Activated gamma-delta T cell treated with Interleukin-2 at 50 U/mL for 16 hours (primary cell): ENCODE measurements around the gene SLC4A5.

ENCODE experiments used
- DNase-seq: peaks from one replicate; pipeline ENCODE4 v3.0.0-alpha.2; 2020

SLC4A5 gene

DNA sequence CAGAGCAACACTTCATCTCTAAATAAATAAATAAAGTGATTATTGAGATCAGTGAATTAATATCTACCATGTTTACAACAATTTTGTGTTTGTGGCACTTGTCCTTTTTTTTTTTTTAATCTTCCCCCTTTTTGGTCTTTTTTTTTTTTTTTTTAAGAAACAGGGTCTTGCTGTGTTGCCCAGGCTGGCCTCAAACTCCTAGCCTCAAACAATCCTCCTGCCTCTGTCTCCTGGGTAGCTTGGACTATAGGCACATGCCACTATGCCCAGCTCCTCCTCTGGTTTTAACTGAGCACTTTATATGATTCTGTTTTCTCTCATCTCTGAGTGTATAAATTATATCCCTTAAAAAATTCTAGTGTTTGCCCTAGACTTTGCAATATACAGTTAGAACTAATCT lies 30.3 kb downstream of the SLC4A5 start:
- DNase-seq: no peak

GRCh38 chr2:74307720-74308119 lies 35.5 kb downstream of the SLC4A5 start:
- no peak for DNase-seq

GRCh38 chr2:74304332-74305148 lies 38.7 kb downstream of the SLC4A5 start:
- DNase-seq: no peak

GRCh38 chr2:74302865-74303264 lies 40.4 kb downstream of the SLC4A5 start:
- no peak for DNase-seq

- DNase-seq: no peak
These were observed 42.0 kb downstream of the SLC4A5 start for GRCh38 chr2:74301262-74301661.

DNA sequence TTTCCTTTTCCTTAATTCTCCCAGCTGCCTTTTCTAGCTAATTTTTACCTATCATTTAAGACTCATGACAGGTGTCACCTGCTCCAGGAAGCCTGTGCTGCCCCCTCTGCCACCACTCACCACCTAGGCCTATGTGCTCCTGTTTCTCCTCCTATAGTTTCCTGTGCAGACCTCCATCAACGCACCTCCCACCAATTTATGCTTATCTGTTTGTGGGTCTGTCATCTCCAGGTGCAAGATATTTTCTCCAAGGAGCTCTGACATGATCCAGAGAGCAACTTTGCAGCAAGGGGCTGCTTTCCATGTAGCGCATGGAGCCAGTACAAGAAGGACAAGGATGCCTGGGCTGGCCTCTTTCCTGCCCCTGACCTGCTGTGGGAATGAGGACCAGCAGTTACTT lies 42.7 kb downstream of the SLC4A5 start:
- no peak for DNase-seq

DNA sequence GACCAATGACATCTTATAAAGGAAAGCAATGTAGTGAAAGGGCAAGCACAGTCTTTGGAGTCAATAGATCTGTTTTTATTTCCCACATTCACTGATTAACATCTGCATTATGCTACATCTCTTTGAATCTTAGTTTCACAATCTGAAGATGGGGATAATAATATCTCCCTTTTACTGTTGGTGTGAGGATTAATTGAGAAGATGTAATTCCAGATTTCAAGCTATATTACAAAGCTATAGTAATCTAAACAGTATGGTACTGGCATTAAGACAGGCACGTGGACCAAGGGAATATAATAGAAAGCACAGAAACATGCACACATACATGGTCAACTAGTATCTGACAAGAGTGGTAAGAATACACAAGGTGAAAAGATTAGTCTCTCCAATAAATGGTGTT lies 45.3 kb downstream of the SLC4A5 start:
- DNase-seq: no peak

DNA sequence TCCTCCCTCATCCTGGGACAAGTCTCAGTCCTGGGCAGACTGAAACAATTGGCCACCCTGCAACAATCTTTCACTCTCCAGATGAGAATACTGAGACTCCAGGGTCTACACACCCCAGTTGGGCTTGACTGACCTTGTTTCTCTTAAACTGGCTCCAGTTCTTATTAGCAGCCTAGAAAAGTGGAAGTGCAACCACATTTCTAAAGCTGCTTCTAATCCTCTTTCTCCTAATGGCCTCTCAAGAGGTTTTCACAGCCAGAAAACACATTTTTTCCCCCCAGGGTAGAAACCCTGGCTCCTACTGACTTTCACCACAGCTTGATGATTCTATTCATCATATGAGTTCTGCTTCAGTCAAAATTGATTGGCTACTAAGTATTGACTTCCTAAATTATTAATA lies 45.8 kb downstream of the SLC4A5 start:
- DNase-seq: no peak

DNA sequence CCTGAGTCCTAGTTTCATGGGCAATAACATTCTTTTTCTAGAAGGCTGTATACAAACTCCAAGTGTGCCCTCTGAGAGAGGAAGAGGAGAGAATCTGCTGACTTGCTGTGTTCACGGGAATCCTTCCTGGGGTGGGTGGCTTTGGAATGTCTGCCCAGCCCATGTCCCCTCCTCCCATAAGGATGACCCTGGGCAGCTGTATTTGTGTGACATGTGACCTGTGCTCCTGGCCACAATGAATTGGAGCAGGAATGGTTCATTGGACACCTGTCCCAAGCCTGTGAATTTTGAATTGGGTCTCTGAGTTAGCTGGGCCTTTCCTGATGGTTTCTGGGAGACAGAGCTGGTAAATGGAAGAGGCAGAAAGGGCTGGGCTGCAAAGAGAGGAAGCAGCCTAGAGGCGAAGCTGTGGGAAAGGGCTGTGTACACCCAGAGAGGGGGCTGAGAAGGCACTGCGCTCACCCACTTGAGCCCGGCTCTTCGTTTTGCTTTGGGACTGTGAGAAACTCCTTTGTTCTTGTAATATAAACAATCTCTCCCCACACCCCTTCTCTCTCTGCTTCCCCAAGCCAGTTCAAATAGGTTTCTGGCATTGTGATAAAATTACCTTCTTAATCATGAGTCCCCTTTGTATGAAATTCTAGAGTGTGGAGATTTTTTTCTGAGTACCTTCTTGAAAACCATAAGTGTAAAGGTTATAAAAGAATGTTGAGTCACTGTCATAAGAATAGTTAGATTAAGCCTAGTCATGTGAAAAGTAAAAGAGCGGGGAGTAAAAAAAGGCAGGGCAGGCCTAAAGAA lies 49.8 kb downstream of the SLC4A5 start:
- no peak for DNase-seq

GRCh38 chr2:74292751-74293150 lies 50.5 kb downstream of the SLC4A5 start:
- DNase-seq: no peak

DNA sequence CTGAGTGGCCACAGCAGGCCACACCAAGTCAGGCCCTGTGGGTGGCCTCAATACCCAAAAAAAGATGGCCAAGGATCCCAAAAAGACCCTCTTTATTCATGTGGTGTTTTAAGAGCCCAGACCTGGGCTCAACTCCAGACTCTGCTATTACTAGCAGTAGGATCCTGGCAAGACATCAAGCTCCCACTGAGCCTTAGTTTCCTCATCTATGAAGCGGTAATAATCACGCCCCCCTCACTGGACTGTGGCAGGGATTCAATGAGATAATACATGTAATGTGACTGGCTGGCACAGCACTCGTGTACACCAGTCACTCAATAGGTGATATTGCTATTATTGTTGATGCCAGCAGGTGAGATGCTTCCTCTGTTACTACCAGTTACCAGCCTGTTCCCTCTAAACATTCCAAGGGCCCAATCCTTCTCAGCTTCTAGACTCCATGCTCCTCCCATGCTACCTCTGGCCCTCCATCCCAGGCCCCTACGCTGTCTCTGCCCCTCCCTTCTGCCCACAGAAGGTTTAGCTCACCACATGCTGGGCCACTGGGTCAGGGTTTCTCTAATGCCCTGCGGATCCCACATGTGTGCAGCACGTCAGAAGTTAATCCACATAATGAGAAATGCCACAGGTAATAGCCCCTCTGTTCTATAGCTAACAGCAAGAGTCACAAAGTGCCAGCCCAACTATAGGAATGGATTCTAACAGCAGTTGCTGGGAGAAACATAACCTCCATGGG lies 51.2 kb downstream of the SLC4A5 start:
- no peak for DNase-seq

GRCh38 chr2:74291218-74291544 lies 52.0 kb downstream of the SLC4A5 start:
- no peak for DNase-seq

DNA sequence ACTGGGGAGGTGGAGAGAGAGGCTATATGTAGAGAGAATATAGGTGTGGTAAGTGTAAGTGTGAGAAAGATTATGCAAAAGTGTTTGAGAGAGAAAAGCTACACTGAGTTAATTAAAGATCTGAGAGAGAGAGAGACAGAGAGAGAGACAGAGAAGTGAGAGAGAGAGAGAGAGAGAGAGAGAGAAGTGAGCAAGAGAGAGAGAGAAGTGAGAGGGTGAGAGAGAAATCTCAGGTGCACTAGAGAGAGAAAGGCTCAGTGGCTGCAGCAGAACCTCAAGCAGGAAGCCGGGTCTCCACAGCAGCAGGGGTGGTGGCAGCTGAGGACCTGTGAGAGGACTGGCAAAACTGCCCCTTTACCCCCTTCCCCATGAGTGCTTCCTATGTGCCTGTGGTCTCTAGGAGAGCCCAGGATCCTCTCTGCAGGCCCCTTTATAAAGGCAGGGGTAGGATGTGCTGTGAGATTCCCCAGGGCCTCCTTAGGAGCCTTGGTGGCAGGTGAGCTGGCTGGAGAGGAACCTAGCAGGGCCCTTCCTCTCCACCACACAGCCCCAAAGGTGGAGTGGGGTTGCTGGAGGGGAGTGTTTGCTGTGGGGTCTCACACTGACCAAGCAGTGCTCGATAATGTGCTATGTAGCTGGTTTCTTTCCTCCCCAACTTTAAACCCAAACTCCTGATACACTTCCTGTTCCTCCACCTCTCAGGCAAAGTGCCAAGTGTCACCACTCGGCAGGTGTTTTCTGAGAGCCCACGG lies 52.6 kb downstream of the SLC4A5 start:
- peak; percentile 41 for DNase-seq

- peak; percentile 6 for DNase-seq
These were observed 53.1 kb downstream of the SLC4A5 start for GRCh38 chr2:74290066-74290465.

DNA sequence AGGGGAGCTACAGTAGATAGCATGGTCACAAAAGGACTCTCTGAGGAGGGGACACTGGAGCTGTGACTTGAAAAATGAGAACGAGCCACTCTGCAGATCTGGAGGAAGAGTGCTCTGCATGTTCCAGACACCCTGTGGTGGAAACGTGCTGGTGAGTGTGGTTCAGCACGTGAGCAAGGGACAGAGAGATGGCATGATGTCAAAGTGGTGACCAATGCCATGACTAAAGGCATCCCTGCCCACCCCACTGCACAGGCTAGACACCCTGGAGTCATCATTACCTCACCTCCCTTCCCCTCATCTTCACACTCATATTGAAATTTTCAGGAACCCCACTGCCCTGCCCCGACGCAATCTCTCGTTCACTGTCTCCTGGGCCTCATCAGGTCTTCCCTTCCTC lies 56.5 kb downstream of the SLC4A5 start:
- DNase-seq: no peak

DNA sequence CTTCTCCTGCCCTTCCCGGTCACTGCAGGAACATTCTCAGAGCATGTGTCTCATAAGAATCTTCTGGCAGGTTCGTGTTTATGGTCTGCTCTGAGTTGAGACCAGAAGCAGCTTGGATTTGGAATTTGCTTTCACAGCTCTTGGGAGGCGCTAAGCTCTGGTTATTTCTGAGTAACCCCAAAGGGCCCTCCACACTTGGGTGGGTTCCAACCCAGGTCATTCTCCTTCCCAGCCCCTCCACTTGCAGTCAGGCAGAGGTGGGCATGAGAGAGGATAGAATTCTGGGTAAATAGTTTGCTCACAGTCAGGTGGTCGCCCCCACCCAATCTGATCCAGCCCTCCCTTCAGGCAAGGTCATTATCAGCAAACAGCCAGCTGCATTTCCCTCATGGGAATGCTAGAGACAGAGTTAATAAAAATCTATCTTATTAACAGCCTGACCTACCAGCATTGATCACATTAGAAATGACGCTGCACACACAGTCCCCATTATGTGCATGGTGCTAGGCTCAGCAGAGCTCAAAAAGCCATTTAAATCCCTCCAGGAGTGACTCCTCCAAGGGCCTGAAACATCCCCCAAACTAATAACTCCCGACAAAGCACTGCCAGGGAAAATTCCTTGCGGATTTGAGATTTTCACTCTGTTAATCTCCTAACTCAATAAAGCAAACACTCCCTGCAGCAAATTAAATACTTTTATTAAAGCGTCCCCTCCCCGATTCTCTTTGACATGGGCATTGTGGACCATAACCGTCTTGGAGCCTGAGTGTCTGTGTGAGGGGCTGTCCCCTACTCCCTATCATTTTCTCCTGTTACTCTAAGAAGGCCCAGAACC lies 61.9 kb downstream of the SLC4A5 start:
- DNase-seq: no peak

DNA sequence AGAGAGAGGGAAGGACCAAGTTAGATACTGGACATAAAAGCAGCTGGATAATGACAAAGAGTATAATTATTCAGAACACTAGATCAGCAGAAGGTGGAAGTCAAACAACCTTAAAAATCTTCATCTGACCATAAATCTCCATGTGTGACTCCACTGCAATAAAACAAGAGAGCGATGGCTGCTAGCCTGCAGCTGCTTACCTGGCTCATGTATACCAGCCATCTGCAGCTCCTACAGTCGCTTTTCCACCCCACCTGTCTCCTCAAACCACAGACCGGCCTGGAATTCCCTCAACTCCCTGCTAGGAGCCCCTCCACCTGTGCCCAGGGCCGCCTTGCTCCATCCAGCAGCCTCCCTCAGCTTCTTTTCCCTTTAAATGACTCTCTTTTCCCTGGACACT lies 64.5 kb downstream of the SLC4A5 start:
- no peak for DNase-seq

DNA sequence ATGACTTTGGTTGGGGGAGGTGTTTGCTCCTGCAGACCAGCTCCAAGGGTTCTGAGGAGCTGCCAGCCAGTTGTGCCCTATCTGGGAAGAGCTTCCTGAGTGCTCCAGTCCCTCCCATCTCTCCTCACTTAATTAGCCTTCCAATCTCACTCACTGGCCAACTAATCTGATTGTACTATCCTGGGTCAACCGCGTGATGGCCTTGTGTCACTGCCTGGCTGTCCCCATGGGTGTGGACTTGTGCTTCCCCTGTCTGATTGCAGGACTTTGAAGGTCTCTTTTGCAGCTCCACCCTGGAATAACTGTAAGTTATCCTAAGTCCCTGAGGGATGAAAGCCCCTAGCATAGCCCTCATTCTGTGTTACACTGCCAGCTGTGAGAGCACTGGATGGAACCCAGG lies 65.0 kb downstream of the SLC4A5 start:
- DNase-seq: no peak

GRCh38 chr2:74275228-74275627 lies 68.0 kb downstream of the SLC4A5 start:
- DNase-seq: no peak

- DNase-seq: no peak
These were observed 73.5 kb downstream of the SLC4A5 start for GRCh38 chr2:74269667-74270066.

DNA sequence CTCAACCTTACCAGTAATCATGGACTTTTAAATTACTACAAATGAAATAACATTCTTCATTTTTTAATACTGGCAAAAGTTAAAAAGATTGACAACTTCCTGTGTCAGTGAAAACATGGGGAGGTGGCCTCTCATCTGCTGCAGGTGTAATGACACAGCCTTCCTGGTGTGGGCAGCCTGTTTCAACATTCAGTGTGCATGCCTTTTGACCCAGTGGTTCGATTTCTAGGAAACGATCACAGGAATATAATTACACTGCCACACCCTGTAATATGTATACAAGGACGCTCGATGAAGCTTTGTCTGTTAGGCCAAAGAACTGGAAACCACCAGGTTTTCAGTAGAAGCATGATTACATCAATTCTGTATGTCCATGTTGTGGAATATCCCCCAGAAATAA lies 76.1 kb downstream of the SLC4A5 start:
- peak; percentile 49 for DNase-seq

DNA sequence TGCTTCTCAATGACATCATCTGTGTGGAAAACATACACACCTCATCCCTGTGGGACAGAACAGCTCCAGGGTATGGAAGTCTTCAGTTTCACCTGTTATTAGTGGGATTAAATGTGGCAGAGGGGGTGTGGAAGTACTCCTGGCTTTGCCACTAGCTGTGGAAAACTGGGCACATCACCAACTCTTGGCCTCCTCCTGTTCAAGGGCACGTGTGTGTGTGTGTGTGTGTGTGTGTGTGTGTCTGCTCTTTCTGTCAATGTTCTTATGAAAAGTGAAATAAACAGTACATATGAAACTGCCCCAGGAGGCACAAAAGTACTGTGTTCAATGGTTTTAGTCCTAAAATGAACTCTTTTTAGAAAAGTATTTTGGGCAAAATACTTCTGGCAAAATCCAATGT lies 78.9 kb downstream of the SLC4A5 start:
- DNase-seq: no peak
